Left lung (tissue), 10 donors: Measurements from ENCODE around the gene KRT36. TPM values are rescaled to one million over a fixed set of nuclear protein-coding genes. Genes with fewer than 3 reads are reported as not detected.

Experiments
- ATAC-seq: fragments of 200-7000 bp; cut with Tn5 transposase; one replicate; pipeline ENCODE4 v1.9.1; 2020; ENCODE audit warnings: moderate library complexity
- DNase-seq, 4 donors: peaks; one replicate each; pipeline ENCODE4 v3.0.0-alpha.2; 2013 to 2020
- H3K27ac ChIP-seq, 2 donors: fragments of 200-600 bp; sonication (generic) in 1 of 2; one replicate each; pipeline versions ENCODE4 v1.5.0 to v1.8.0; 2020 to 2021
- H3K27me3 ChIP-seq, 2 donors: fragments of 200-600 bp; sonication (generic) in 1 of 2; one replicate each; pipeline versions ENCODE4 v1.5.0 to v1.8.0; 2020 to 2021
- H3K36me3 ChIP-seq, 2 donors: fragments of 200-600 bp; sonication (generic) in 1 of 2; one replicate each; pipeline versions ENCODE4 v1.5.0 to v1.8.0; 2020 to 2021
- H3K4me1 ChIP-seq, 2 donors: fragments of 200-600 bp; one replicate each; pipeline ENCODE4 v1.8.0; 2021
- H3K4me3 ChIP-seq, 2 donors: fragments of 200-600 bp; sonication (generic) in 1 of 2; one replicate each; pipeline versions ENCODE4 v1.5.0 to v1.8.0; 2020 to 2021; ENCODE audit warnings: mild to moderate bottlenecking in 1 of 2
- H3K9me3 ChIP-seq, 2 donors: fragments of 200-600 bp; sonication (generic) in 1 of 2; one replicate each; pipeline versions ENCODE4 v1.5.0 to v1.8.0; 2020 to 2021
- intact Hi-C, 2 donors: fragments of 100-400 bp; cut with DNase I; formaldehyde crosslinking; loops; one replicate each; pipeline versions ENCODE4 v1.11.2 to v1.14.2; 2022
- polyA plus RNA-seq, 6 donors: library from polyadenylated mRNA; unstranded; fragments of 120-200 nt; gene quantifications; one replicate each; pipeline ENCODE4 v1.2.1, GENCODE V29; 2013; ENCODE audit not compliant: insufficient read length in 6 of 6
- total RNA-seq, 2 donors: library from RNA; stranded (reverse); fragmentation: NEBNext Ultra II Directional; extraction: Animal tissue kit (Norgen Biotek cat#: 25700); gene quantifications; one replicate each; pipeline ENCODE4 v1.2.1, GENCODE V29; 2021
- TF ChIP-seq, protein P1 (sequence below), 2 donors: fragments of 200-600 bp; sonication (generic) in 1 of 2; IDR thresholded peaks; one replicate each; pipeline versions ENCODE4 v1.5.0 to v1.8.0; 2021; ENCODE audit warnings: antibody characterized with exemption in 2 of 2
- donor health status: DM: no; HTN: yes; CAD: no.
- donor health status: DM: no; HTN: no; CAD: no.

Gene KRT36
- total and polyA plus RNA-seq, 8 donors = not detected

DNA sequence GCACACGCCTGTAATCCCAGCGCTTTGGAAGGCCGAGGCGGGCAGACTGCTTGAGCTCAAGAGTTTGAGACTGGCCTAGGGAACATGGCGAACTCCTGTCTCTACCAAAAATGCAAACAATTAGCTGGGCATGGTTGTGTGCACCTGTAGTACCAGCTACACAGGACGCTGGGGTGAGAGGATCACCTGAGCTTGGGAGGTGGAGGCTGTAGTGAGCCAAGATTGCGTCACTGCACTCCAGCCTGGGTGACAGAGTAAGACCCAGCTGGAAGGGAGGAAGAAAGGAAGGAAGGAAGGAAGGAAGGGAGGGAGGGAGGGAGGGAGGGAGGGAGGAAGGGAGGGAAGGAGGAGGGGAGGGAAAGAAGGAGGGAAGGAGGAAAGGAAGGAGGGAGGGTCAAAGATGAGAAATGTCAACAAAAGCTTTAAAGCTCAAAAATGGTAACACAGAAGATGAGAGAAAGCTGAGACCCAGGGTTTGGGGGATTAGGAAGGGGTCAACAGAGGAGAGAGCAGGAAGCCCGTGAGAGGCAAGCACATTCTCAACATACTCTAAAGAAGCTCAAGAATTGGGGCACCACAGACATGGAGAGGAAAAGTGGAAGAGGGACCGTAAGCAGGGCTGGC is 43.3 kb upstream of the KRT36 start:
- Histone ChIP-seq H3K9me3 (no peaks in the 10 kb centered on the region), H3K27me3 (peaks cover 5 to 65% of the 10 kb centered on the region in 2 donors), H3K4me1 (peaks cover 0 to 5% of the 10 kb centered on the region in 2 donors), H3K4me3 (no peak overlapping the region), H3K36me3 (no peaks in the 10 kb centered on the region), H3K27ac (peak overlapping the region in 1 of 2 donors; percentile 44)
- intact Hi-C loops = no loop called here
- TF ChIP-seq, protein P1, sequence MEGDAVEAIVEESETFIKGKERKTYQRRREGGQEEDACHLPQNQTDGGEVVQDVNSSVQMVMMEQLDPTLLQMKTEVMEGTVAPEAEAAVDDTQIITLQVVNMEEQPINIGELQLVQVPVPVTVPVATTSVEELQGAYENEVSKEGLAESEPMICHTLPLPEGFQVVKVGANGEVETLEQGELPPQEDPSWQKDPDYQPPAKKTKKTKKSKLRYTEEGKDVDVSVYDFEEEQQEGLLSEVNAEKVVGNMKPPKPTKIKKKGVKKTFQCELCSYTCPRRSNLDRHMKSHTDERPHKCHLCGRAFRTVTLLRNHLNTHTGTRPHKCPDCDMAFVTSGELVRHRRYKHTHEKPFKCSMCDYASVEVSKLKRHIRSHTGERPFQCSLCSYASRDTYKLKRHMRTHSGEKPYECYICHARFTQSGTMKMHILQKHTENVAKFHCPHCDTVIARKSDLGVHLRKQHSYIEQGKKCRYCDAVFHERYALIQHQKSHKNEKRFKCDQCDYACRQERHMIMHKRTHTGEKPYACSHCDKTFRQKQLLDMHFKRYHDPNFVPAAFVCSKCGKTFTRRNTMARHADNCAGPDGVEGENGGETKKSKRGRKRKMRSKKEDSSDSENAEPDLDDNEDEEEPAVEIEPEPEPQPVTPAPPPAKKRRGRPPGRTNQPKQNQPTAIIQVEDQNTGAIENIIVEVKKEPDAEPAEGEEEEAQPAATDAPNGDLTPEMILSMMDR (IDR thresholded peaks at IDR 0.05) = no peak
- DNase-seq = peak in 1 of 4 donors; percentile 70
- ATAC-seq = peak; percentile 11

DNA sequence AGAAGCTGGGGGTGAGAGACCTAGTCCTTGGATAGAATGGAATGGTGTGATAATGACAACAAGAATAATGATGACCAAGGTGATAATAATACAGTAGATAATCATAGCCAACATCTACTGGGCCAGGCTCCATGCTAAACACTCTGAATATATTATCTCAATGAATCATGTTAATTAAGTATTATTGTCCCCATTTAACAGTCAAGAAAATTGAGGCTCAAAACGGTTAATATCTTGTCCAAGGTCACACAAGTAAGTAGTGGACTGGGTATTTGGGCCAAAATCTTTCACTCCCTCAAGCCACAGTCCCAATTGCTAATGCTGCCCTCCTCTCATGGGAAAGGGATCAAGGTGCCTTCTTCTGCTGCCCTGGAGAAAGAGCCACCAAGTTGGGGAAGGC is 42.3 kb upstream of the KRT36 start:
- no peaks in the 10 kb centered on the region for H3K9me3 ChIP-seq
- H3K27ac ChIP-seq = no peak overlapping the region
- TF ChIP-seq, protein P1 (IDR thresholded peaks at IDR 0.05) = no peak
- H3K36me3 ChIP-seq = no peaks in the 10 kb centered on the region
- peaks cover 0 to 6% of the 10 kb centered on the region in 2 donors for H3K4me1 ChIP-seq
- DNase-seq = no peak
- ATAC-seq = no peak
- intact Hi-C loops = no loop called here
- H3K27me3 ChIP-seq = peaks cover 15 to 75% of the 10 kb centered on the region in 2 donors
- no peak overlapping the region for H3K4me3 ChIP-seq

DNA sequence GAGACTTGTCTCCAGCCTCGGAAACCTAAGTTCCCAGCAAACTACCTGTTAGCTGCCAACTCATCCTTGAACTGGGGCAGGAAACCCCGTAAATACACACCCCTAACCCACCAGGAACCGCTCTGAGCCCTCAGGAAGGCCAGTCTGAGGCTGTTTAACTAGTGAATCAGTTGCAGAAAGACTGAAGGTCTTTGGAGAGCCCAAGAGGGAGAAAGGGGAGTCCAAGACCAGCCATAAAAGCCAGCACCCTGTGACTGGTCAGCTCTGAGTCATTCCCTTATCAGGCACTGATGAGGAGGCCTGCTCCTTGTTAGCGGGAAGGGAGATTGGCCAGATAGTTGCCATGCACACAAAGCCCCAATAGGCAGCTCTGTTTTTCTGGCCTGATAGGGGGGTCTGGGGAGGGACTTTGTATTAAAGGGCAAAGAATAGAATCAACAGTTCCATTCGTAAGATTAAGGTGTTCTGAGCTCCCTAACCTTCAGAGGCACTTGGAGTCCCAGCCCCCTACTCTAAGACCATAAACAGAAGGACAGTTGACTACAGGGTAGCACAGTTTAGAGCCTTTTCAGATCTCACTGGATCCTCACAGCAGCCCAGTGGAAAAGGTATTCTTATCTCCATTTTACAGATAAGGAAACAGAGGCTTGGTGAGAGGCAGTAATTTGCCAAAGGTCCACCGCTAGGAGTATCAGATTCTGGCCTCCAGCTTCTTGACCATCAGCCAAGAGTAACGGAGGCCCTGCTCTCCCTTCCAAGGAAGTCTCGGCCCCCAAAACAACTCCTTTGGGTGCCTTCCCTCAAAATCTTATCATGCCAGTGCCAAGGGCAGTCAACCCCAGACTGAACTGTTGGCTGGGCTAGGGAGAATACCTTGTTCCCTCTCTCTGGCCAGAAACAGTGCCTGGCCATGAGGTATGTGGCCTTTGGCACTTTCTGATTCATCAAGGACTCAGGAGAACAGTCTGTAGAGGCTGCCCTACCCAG is 40.6 kb upstream of the KRT36 start:
- peak overlapping the region in 1 of 2 donors; percentile 24 for H3K27ac ChIP-seq
- ATAC-seq (peak; percentile 30), DNase-seq (no peak)
- peaks cover 0 to 6% of the 10 kb centered on the region in 2 donors for H3K4me1 ChIP-seq
- intact Hi-C loops = no loop called here
- TF ChIP-seq, protein P1 (IDR thresholded peaks at IDR 0.05) = no peak
- peaks cover 19 to 77% of the 10 kb centered on the region in 2 donors for H3K27me3 ChIP-seq
- no peak overlapping the region for H3K4me3 ChIP-seq
- H3K9me3 ChIP-seq = no peaks in the 10 kb centered on the region
- H3K36me3 ChIP-seq = no peaks in the 10 kb centered on the region

DNA sequence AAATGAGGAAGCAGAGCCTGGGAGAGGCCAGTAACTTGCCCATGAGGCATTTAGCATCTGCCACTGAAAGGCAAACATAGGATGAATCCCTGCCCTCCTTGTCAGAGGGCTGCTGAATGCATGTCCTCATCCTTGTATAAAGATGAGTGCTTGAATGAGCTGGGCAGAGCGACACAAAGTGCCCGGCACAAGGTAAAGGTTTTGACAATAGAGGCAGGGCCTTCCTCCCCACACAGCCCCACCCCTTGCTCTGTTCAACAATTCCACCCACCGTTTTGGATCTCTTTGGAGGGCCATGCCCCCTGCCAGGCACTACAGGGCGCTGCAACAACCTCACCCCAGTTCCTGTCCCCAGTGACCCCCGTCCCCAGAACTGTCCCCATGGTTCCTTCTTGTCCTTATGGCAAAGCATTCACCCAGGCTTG is 39.8 kb upstream of the KRT36 start:
- TF ChIP-seq, protein P1 (IDR thresholded peaks at IDR 0.05) = no peak
- Histone ChIP-seq H3K4me1 (peaks cover 0 to 6% of the 10 kb centered on the region in 2 donors), H3K36me3 (peaks cover 0 to 1% of the 10 kb centered on the region in 2 donors), H3K27me3 (peaks cover 19 to 74% of the 10 kb centered on the region in 2 donors), H3K27ac (peak overlapping the region in 1 of 2 donors; percentile 13), H3K9me3 (no peaks in the 10 kb centered on the region), H3K4me3 (no peak overlapping the region)
- ATAC-seq (no peak), DNase-seq (no peak)
- intact Hi-C loops = no loop called here

DNA sequence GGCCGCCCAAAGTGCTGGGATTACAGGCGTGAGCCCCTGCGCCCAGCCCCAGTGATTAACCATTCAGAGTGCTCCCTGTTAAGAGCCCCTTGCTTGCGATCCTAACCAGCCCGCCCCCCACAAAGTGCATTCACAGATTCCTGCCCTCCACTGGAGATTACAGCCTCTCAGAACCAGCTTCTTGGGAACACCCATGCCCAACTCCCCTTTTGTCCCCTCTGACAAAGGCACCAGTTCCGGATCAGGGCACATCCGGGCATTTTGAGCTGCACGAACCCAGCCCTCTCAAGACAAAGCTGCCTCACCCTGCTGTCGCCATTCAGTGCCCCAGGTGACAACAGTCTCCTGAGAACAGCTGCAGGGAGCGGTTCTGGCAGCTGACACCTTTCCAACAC is 39.2 kb upstream of the KRT36 start:
- Histone ChIP-seq H3K27me3 (peaks cover 19 to 74% of the 10 kb centered on the region in 2 donors), H3K9me3 (no peaks in the 10 kb centered on the region), H3K4me3 (no peak overlapping the region), H3K36me3 (peaks cover 0 to 7% of the 10 kb centered on the region in 2 donors), H3K27ac (peak overlapping the region; percentile 13 to 86), H3K4me1 (peaks cover 0 to 6% of the 10 kb centered on the region in 2 donors)
- TF ChIP-seq, protein P1 (IDR thresholded peaks at IDR 0.05) = no peak
- intact Hi-C loops = no loop called here
- DNase-seq (no peak), ATAC-seq (no peak)
